ENCODE results near the gene AADACL2. TPM values are rescaled to one million over a fixed set of nuclear protein-coding genes. Genes with fewer than 3 reads are reported as not detected.
"Not testable (repeated sequence)": the region's sequence is repeated elsewhere in the genome, so short reads cannot be mapped to it uniquely, and the experiment has no call there.

The AADACL2 gene
- total RNA-seq, 2 experiments from 2014 or later = not detected

GRCh38 chr3:151772825-151773480 is 39.2 kb downstream of the AADACL2 start:
- ATAC-seq (ENCODE audit: low read depth) (no peak), DNase-seq (no peak)
- H3K27me3 Mint-ChIP-seq = no peaks in the 10 kb centered on the region
- H3K4me3 Mint-ChIP-seq = no peak overlapping the region
- no peak overlapping the region for H3K27ac Mint-ChIP-seq
- no peaks in the 10 kb centered on the region for H3K9me3 Mint-ChIP-seq
- no peaks in the 10 kb centered on the region for H3K4me1 Mint-ChIP-seq
- POLR2A ChIA-PET = no interaction called here
- no peaks in the 10 kb centered on the region for H3K36me3 Mint-ChIP-seq

- DNase-seq = no peak
- no peaks in the 10 kb centered on the region for H3K4me1 Mint-ChIP-seq
- POLR2A ChIA-PET = no interaction called here
Observed at GRCh38 chr3:151774235-151774634, 40.5 kb downstream of the AADACL2 start.

GRCh38 chr3:151774910-151775309 is 41.2 kb downstream of the AADACL2 start:
- no peaks in the 10 kb centered on the region for H3K9me3 Mint-ChIP-seq
- peaks cover 1% of the 10 kb centered on the region for H3K27me3 Mint-ChIP-seq
- no peaks in the 10 kb centered on the region for H3K4me1 Mint-ChIP-seq
- H3K36me3 Mint-ChIP-seq = no peaks in the 10 kb centered on the region
- H3K4me3 Mint-ChIP-seq = no peak overlapping the region
- ATAC-seq (ENCODE audit: low read depth) (no peak), DNase-seq (no peak)
- POLR2A ChIA-PET = no interaction called here
- H3K27ac Mint-ChIP-seq = no peak overlapping the region

More at GRCh38 chr3:151774235-151774634, 40.5 kb downstream of the AADACL2 start:
- no peak for ATAC-seq (ENCODE audit: low read depth)
- Mint-ChIP-seq H3K27ac (no peak overlapping the region), H3K4me3 (no peak overlapping the region), H3K36me3 (no peaks in the 10 kb centered on the region), H3K9me3 (no peaks in the 10 kb centered on the region), H3K27me3 (no peaks in the 10 kb centered on the region)

- no peaks in the 10 kb centered on the region for H3K36me3 Mint-ChIP-seq
- no peaks in the 10 kb centered on the region for H3K9me3 Mint-ChIP-seq
- no peak overlapping the region for H3K4me3 Mint-ChIP-seq
- H3K4me1 Mint-ChIP-seq = no peaks in the 10 kb centered on the region
- H3K27me3 Mint-ChIP-seq = peaks cover 2% of the 10 kb centered on the region
- POLR2A ChIA-PET = no interaction called here
- DNase-seq (no peak), ATAC-seq (ENCODE audit: low read depth) (no peak)
- no peak overlapping the region for H3K27ac Mint-ChIP-seq
Observed at GRCh38 chr3:151775314-151776258, 41.9 kb downstream of the AADACL2 start.

GRCh38 chr3:151776259-151776740 is 42.6 kb downstream of the AADACL2 start:
- peaks cover 2% of the 10 kb centered on the region for H3K27me3 Mint-ChIP-seq
- no peak overlapping the region for H3K4me3 Mint-ChIP-seq
- ATAC-seq (ENCODE audit: low read depth) (no peak), DNase-seq (no peak)
- H3K36me3 Mint-ChIP-seq = no peaks in the 10 kb centered on the region
- H3K27ac Mint-ChIP-seq = no peak overlapping the region
- POLR2A ChIA-PET = no interaction called here
- no peaks in the 10 kb centered on the region for H3K4me1 Mint-ChIP-seq
- H3K9me3 Mint-ChIP-seq = no peaks in the 10 kb centered on the region

GRCh38 chr3:151777880-151778279 is 44.2 kb downstream of the AADACL2 start:
- no peaks in the 10 kb centered on the region for H3K9me3 Mint-ChIP-seq
- POLR2A ChIA-PET = no interaction called here
- DNase-seq (no peak), ATAC-seq (ENCODE audit: low read depth) (no peak)
- no peaks in the 10 kb centered on the region for H3K4me1 Mint-ChIP-seq
- H3K36me3 Mint-ChIP-seq = no peaks in the 10 kb centered on the region
- H3K4me3 Mint-ChIP-seq = no peak overlapping the region
- H3K27ac Mint-ChIP-seq = no peak overlapping the region
- H3K27me3 Mint-ChIP-seq = peaks cover 4% of the 10 kb centered on the region

- H3K27ac Mint-ChIP-seq = no peak overlapping the region
- ATAC-seq (ENCODE audit: low read depth) (no peak), DNase-seq (no peak)
- POLR2A ChIA-PET = no interaction called here
- no peaks in the 10 kb centered on the region for H3K27me3 Mint-ChIP-seq
- H3K4me3 Mint-ChIP-seq = no peak overlapping the region
- no peaks in the 10 kb centered on the region for H3K9me3 Mint-ChIP-seq
- no peaks in the 10 kb centered on the region for H3K36me3 Mint-ChIP-seq
- H3K4me1 Mint-ChIP-seq = no peaks in the 10 kb centered on the region
Observed at GRCh38 chr3:151787626-151788025, 53.9 kb downstream of the AADACL2 start.

GRCh38 chr3:151788401-151788800 is 54.7 kb downstream of the AADACL2 start:
- Mint-ChIP-seq H3K4me1 (no peaks in the 10 kb centered on the region), H3K27me3 (no peaks in the 10 kb centered on the region), H3K36me3 (no peaks in the 10 kb centered on the region), H3K27ac (no peak overlapping the region), H3K4me3 (no peak overlapping the region), H3K9me3 (no peaks in the 10 kb centered on the region)
- POLR2A ChIA-PET = no interaction called here
- ATAC-seq (ENCODE audit: low read depth) (no peak), DNase-seq (no peak)

GRCh38 chr3:151789853-151790463 is 56.2 kb downstream of the AADACL2 start:
- no peaks in the 10 kb centered on the region for H3K36me3 Mint-ChIP-seq
- H3K9me3 Mint-ChIP-seq = no peaks in the 10 kb centered on the region
- no peak for ATAC-seq (ENCODE audit: low read depth)
- no peak overlapping the region for H3K27ac Mint-ChIP-seq
- no peak for DNase-seq
- H3K4me3 Mint-ChIP-seq = no peak overlapping the region
- POLR2A ChIA-PET = no interaction called here
- H3K4me1 Mint-ChIP-seq = no peaks in the 10 kb centered on the region
- H3K27me3 Mint-ChIP-seq = no peaks in the 10 kb centered on the region

- H3K4me1 Mint-ChIP-seq; H3K9me3 Mint-ChIP-seq; H3K36me3 Mint-ChIP-seq; H3K4me3 Mint-ChIP-seq; ATAC-seq (ENCODE audit: low read depth); DNase-seq; H3K27ac Mint-ChIP-seq; POLR2A ChIA-PET; H3K27me3 Mint-ChIP-seq: not testable (repeated sequence)
Observed at GRCh38 chr3:151790763-151791162, 57.0 kb downstream of the AADACL2 start.

GRCh38 chr3:151792411-151792810 is 58.7 kb downstream of the AADACL2 start:
- ATAC-seq (ENCODE audit: low read depth) (no peak), DNase-seq (no peak)
- Mint-ChIP-seq H3K4me1 (no peaks in the 10 kb centered on the region), H3K4me3 (no peak overlapping the region), H3K27me3 (no peaks in the 10 kb centered on the region), H3K36me3 (no peaks in the 10 kb centered on the region), H3K27ac (no peak overlapping the region), H3K9me3 (no peaks in the 10 kb centered on the region)
- POLR2A ChIA-PET = no interaction called here

- Mint-ChIP-seq H3K4me3 (no peak overlapping the region), H3K4me1 (no peaks in the 10 kb centered on the region), H3K36me3 (no peaks in the 10 kb centered on the region), H3K27ac (no peak overlapping the region), H3K27me3 (no peaks in the 10 kb centered on the region), H3K9me3 (no peaks in the 10 kb centered on the region)
- ATAC-seq (ENCODE audit: low read depth) (no peak), DNase-seq (no peak)
- POLR2A ChIA-PET = no interaction called here
Observed at GRCh38 chr3:151793636-151794035, 59.9 kb downstream of the AADACL2 start.

- no peaks in the 10 kb centered on the region for H3K27me3 Mint-ChIP-seq
- no peaks in the 10 kb centered on the region for H3K9me3 Mint-ChIP-seq
- ATAC-seq (ENCODE audit: low read depth) = no peak
- no peak for DNase-seq
- H3K4me3 Mint-ChIP-seq = no peak overlapping the region
- POLR2A ChIA-PET = no interaction called here
- H3K27ac Mint-ChIP-seq = no peak overlapping the region
- no peaks in the 10 kb centered on the region for H3K36me3 Mint-ChIP-seq
- H3K4me1 Mint-ChIP-seq = no peaks in the 10 kb centered on the region
Observed at GRCh38 chr3:151794080-151794479, 60.4 kb downstream of the AADACL2 start.

- H3K4me1 Mint-ChIP-seq = no peaks in the 10 kb centered on the region
- DNase-seq (no peak), ATAC-seq (ENCODE audit: low read depth) (no peak)
- no peaks in the 10 kb centered on the region for H3K36me3 Mint-ChIP-seq
- H3K9me3 Mint-ChIP-seq = no peaks in the 10 kb centered on the region
- POLR2A ChIA-PET = no interaction called here
- H3K27me3 Mint-ChIP-seq = peaks cover 4% of the 10 kb centered on the region
- no peak overlapping the region for H3K27ac Mint-ChIP-seq
- no peak overlapping the region for H3K4me3 Mint-ChIP-seq
Observed at GRCh38 chr3:151795276-151795675, 61.5 kb downstream of the AADACL2 start.
